ENCODE data around the gene CCR3. TPM values are rescaled to one million over a fixed set of nuclear protein-coding genes. Genes with fewer than 3 reads are reported as not detected.

CCR3 gene
- total RNA-seq, 1 donor from 2014 or later: not detected

DNA sequence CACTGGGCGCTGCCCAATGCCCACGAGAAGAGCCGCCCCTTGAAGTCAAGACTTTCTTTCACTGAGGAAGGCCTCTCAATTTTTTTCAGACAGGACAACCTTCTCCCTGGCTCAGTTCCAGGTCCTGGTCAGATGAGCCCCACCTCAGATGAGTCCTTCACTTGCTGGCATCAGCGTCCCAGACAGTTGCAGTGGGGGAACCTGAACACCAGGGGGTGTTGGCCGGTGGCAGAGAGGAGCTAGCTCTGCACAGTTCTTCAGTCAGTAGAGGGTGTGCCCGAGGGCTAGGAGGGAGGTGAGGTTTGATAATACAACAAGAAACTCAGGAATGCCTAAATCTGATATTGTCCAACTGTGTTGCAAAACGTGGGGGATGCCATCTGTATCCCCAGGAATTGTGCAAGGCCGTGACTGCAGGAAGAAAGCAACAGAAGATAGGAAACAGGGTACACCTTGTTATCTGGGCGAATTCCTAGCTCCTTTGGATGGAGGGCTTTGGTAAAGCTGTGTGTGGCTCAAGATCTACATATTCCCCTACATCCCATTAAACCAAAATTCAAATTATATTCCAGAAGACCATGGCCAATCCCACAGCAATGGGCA is 34.3 kb downstream of the CCR3 start:
- no peak for DNase-seq

DNA sequence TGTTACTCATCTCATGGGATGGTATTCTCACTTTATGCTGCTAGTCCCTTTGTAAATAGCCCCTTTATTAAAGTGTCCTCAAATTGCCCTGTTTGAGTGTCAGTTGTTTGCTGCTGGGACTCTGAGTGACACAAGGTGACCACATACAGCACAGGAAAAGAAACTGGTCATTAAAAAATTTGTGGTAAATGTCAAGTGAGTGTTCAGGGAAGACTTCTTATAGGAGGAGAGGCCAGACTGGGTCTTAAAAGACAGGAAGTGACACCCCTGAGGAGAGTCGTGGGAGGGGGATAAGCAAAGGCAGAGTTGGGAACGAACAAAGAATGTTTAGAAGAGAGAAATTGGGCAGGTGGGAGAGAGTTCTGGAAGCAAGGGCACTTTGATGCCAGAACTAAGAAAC is 35.2 kb downstream of the CCR3 start:
- no peak for DNase-seq

DNA sequence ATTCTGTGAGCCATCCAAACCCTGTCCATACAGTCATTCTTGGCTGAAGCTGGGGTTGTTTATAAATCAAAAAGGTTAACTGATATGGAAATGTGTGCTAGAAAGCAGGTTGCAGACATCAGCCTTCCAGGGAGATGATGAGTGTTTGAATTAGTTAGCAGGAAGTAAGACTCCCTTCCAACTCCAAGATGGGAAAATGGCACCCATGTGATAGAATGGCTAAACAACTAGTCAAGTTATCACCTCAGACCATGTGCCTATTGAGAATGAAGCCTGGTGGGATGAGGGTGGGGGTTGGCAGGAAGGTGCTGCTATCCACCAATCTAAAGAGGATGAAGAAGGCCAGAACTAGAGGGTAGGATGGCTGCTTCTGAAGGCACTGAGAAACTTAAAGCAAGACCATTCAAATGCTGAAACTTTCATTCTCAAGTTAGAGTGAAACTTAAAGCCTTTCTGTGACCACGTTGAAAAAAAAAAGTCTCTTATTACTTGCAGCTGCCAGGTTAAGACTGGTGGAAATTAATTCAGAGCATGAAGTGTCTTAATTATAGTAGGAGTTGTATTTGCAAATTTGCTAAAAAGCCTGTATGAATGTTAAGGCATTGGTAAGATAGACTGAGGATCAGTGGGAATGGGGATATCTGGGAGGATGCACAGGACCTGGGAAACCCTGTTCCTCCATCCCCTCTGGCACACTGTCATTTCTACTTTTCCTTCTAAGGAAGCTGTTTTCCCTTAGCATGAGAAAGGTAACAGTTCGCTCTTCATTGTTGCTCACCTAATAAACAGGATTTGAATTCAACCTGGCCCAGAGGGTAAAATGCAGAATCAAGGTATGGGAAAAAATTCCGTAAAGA is 36.8 kb downstream of the CCR3 start:
- DNase-seq: no peak

DNA sequence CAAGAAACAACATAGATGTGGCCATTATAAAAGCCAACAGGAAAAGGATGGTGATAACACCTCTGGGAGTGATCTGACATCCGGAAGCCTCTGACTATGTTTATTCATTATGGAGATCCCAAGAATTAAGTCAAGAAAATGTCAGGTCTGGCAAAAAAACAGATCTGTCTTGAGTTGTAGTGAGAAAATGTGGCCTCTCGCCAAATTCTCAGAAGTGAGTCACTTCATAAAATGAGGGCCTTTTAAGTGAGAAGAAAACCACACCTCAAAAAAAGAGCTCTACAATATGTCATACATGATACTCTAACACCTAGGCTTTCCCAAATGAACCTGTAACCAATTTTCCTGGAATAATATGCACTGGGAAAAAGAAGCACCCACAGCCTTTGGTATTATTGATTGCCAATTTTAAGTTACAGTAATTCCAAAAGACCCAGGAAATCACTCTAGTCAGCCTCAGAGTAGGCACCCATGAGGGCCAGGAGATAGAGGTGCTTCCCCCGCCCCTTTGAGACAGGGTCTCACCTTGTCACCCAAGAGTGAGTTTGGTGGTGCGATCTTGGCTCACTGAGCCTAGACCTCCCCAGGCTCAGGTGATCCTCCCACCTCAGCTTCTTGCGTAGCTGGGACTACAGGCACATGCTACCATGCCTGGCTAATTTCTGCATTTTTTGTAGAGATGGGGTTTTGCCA is 38.0 kb downstream of the CCR3 start:
- DNase-seq: no peak

DNA sequence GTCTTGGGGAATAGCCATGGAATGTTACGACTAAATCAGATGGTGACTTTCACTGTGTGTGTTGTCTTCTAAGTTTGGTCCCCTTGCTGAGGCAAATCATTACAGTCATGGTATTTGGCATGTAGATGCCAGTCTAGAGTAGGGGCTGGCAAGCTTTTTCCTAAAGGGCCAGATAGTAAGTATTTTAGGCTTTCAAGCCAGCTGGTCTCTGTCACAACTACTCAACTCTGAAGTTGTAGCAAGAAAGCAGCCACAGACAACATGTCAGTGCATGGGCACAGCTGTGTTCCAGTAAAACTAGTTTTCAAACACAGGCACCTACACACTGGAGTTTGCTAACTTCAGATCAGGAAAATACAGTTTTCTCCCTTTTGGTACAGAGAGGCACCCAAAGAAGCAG is 39.3 kb downstream of the CCR3 start:
- DNase-seq: no peak

DNA sequence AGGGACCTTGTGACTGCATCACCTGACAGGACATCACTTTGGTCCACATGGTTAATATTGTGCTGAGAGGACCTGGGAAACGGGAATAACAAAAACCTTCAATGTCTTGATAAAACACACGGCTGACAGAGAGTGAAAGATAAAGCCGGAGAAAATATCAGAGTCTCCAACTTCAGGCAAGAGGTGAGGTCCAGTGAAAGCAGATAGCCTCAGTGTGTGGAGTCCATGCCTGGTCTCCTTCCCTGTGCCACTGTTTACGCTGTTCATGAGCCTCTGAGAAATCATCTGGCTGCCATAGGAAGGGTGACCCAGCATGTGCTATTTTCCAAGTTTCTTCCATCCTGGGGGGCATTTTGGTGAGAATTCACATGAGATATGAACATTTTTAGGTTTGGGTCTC is 39.8 kb downstream of the CCR3 start:
- DNase-seq: no peak

DNA sequence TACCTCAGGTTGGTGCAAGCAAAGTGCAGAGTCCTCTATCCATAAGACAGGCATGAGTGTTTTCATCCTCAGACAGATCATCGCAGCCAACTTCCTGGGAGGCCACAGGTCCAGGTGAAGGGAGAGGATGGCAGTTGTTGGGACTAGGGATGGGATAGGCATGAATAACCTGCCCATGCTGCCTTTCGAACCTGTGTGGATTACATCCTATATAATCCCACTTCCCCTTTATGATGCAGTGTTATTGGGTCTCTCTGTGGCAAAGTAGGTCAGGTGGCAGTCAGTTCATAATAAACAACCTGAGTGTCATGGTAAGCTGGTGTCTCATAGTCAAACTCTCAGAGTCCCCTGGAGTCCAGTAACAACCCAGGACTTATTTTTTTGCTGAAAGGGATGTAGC is 40.4 kb downstream of the CCR3 start:
- DNase-seq: no peak

DNA sequence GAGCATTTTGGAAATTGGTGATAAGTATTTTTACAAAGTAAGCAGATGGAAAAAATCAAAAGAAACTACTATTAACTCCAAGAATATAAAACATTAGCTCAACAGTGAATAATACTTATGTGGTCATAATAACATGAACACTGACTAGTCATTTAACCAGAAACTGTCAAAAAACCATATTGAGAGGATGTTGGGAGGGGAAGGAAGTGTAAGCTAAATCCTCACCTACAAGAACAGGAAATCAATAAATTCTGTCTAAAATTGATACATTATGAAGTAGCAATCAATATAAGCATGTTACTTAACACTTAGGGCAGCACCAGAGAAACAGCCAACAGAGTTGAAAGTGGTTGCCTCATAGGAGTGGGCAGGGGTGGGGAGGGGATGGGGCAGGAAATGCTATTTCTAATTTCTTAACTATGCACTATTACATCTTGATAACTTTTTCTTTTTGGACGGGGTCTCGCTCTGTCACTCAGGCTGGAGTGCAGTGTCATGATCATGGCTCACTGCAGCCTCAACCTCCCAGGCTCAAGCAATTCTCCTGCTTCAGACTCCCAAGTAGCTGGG is 41.7 kb downstream of the CCR3 start:
- no peak for DNase-seq

DNA sequence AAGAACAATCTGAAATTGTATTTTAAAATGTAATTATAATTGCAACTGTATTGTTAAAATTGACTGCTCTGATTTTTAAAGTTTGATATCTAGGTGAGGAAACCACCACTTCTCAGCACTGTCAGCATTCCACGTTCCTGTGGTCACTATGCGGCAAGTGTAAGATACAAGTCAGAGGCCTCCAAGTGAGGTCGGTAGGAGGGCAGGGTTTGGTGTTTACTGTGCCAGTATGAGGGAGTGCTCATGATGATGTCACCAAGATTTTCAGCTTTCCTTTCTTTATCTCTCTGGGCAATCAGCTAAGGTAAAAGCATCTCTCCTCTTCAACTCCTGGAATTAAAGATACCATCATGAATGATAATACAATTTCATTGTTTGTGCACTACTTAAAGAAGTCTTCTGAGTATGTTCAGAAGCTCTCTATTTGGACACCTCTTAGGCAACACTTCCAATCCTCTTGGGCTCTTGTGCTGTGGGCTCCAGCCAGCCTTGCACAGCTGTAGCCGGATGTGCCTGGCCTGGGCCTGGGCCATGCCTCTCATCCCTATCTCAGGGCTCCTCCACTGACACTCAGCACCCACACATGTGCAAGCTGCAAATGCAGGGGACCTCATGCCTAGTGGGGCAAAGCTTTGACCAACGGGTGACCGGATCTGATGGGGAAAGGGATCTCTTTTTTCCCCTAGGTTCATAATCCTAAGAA is 42.9 kb downstream of the CCR3 start:
- no peak for DNase-seq

DNA sequence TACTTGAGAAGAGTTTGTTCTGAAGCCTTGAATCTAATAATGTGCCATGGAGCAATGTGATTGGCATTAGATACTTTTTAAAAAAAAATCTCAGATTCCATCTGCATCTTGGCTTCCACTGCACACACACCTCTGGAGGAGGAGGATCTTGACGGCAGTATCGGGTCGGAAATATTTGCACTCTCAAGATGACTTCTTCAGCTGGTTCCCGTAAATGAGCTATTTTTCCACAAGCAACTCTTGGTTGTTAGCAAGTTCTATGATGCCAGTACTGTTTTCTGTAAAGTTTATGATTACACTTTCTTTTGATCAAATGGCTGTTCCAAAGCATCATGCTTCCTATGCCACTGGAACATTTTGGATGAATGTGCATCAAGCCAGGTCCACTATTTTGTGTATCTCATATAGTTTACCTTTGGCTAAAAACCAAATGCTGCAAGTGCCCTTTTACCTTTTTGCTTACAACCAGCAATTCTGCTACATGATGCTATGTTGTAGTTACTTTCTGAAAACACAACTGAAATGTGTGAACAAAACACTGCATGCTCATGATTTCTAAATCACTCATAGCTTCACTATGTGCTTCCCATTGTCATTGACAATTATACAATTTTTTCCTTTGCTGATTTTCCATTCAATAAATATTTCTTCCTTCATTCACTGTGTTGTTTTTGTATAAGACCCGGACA is 43.8 kb downstream of the CCR3 start:
- no peak for DNase-seq

DNA sequence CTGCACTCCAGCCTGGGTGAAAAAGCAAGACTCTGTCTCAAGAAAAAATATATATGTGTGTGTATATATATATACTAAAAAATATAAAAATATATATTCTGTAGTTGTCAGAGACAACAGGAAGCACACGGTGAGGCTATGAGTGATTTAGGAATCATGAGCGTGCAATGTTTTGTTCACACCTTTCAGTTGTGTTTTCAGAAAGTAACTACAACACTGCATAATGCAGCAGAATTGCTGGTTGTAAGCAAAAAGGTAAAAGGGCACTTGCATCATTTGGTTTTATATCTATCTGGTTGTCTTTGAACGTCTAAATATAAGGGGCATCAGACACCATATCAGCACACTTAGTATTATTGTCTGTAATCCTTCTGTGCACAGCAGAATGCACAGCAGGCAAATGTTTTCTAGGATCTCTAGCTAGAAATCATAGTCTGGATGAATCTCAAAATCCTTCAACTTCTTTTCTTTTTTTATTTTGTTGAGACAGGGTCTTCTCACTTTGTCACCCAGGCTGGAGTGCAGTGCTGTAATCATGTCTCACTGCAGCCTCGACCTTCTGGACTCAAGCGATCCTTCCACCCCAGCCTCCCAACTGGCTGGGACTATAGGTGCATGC is 44.8 kb downstream of the CCR3 start:
- DNase-seq: no peak

DNA sequence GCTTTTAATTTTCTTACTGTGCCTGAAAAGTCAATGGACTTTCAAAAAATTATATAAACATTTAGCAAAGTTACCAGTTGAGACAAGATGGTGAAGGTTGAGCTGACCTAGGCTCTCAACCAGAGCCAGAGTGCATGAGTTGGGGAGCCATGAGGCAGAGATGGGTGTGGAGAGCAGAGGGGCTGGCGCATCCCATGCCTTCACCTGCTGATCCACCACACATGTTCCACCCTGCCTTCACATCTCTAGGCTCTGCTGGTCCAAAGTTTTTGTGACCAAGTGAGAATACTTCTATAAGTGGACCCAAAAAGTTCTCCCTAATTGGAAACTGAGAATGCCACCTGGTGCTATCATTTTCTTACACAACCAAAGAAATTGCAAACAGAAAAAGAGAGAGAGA is 47.3 kb downstream of the CCR3 start:
- no peak for DNase-seq

DNA sequence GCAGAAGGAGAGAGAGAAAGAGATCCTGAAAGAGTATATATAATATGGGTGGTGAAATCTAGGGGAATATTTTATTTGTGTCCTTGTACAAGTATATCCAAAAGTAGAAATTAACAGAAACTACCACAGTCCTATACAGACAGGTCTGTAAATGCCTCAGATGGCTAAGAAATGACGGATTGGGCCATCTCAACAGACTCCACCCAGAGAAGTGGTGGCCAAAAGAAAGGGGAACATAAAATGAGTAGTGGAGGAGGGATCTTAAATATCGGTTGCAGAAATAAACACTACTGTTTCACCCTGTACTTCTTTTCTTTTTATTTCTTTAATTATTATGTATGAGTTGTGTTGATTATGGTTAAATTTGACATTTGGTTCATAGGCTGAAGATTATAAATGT is 47.7 kb downstream of the CCR3 start:
- no peak for DNase-seq

DNA sequence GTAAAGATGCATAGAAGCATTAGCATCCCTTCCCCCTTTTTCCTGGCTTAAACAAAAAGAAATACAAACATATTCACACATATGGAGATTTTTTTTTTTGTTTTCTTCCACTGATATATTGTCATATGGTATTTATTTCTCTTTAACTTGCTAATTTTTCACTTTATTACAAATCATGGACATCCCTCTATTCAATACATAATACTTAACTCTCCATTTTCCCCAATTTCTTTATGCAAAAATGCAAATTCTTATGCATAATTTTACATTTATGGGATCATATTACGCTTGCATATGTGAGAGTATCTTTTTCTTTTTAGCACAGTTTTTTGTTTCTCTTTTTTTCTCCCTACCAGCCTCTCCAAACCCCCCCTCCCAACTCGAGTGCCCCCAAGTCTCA is 48.8 kb downstream of the CCR3 start:
- no peak for DNase-seq

DNA sequence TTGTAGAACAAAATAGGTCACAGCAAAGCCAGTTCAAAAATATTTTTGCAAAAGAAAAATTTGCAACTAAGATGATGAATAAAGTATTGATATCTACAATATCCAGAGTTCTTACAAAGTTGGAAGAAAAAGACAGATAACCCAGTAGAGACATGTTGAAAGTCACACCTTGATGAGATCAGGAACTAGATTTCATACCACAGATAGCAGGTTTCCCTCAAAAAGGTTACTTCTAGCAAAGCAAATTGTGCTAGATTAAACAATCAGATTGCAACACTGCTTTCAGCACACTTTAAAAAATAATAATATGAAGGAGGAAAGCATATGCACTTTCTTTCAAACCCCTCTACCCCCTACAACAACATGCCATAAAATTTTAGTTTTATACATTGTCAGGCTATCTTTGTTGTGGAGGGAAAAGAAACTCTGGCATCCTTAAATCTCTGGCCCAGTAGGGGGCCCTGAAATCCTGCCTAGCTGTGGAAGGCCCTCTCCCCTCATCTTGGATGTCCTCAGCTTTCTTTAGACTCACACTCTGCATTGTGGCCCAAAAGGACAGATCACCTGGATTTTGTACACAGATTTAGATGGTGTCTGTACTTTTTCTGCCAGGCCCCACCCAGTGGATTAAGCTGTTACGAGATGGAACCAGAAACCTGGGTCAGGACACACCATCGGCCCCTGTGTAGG is 50.9 kb downstream of the CCR3 start:
- no peak for DNase-seq

DNA sequence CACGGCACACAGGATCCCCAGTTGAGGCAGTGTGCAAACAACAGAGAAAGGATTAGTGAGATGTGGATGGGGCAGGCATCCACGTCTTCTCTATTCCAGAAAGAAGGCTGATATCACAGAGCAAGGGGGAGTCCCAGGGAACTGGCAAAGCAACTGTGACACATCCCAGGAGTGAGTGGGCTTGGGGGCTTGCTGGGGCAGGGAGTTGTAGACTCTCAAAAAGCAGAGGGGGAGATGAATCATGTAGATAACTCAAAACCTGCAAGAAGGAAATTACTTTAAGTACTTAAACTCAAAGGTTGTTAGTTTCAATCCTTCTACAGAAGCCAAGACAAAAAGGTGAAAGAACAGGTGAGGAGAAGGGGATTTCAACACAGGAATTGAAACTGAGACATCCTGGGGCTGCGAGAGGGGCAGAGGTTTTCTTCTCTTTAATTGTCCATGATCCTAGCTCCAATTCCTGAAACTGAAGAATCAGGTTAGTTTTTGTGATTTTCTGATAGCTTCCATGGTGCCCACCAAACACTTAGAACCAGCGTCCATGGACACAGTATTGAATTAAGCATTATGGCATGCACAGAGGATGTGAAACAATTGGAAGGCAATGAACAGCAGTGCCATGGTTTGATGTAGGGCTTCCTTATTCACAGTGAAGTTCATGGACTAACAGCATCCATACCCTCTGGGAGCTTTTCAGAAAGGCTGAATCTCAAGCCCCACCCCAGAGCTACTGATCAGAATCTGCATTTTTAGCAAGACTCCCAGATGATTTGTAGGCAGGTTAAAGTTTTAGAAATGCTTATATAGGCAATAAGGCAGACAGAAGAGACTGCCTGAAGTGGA is 52.0 kb downstream of the CCR3 start:
- DNase-seq: no peak

DNA sequence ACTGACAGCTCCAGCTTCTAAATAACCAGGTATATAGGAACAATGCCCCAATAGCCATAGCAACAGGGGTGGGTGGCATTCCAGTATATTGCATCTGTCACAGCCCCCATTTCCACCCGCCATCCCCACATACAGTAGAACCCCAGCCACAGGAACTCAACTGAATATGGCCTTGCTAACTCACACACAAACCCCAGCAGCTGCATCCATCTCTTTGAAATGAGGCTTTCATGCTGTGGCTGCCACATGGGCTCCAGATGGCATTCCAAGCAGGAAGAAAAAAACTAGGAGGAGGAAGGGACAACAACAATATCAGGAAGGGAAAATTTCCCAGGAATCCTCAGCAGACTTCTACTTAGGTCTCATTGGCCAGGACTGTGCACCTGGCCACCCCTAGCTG is 54.6 kb downstream of the CCR3 start:
- DNase-seq: no peak

DNA sequence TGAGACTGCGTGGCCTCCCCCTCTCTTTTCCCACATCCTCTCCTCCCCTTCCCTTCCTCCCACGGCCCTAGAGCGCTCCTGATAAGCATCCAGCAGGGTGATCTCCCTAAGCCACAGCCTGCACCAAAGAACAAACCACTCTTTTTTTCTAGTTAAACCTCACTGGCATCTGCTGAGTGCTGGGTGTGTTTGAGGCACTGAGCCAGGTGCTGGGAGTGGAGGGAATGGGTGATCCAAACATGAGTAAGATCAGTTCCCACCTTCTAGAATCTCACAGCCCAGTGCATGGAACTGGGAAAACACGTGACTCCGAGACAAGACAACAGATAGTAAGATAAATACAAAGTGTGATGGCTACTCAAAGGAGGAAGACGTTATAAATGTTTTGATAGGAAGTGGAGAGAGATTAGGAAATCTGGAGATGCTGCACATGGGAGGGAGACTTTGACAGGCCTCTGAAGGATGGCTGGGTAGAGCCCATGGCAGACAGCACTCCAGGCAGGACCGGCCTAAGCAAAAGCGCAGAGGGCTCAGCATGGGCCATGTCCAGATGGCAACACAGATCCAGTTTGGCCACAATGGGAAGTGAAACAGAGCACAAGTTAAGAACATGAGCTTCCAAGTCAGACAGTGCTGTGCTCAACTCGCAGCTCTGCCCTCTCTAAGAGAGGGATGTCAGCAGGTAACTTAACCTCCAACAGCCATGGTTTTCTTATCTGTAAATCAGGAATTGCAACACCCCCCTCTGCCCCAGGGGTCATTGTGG is 55.6 kb downstream of the CCR3 start:
- no peak for DNase-seq

All from occipital lobe (tissue), 2 donors.